GM19240 (cell line): Measurements from ENCODE around the gene CLMN.
"Not testable (repeated sequence)": the region's sequence is repeated elsewhere in the genome, so short reads cannot be mapped to it uniquely, and the experiment has no call there.

Experiments used
- DNase-seq: peaks from one replicate; pipeline ENCODE4 v3.0.0; 2011; ENCODE audit warnings: low spot score; ENCODE audit not compliant: insufficient read length

Gene CLMN

DNA sequence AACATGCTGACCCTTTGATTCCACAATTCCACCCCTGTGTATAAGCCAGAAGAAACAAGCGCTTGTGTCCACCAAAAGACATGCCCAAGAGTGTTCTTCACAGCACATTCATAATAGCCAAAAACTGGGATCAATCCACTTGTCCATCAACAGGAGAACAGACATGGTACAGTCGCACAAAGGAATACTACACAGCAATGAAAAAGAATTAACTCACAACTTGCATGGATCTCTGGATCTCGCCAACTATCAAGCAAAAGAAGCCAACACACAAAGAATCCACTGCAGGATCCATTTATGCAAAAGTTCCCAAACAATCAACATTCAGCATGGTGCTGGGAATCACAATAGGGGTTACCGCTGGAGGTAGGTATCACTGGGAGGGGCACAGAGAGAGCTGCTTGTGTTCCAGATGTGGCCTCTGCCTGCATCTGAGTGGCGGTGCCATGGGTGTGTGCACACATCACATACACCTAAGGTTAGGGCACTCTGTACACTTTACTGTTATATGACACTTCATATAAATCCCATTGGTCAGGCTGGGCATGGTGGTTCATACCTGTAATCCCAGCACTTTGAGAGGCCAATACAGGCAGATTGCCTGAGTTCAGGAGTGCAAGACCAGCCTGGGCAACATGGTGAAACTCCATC lies 30.9 kb downstream of the CLMN start:
- DNase-seq, result no peak

GRCh38 chr14:95287176-95287754 lies 32.4 kb downstream of the CLMN start:
- no peak for DNase-seq

- DNase-seq, result no peak
These were observed 33.1 kb downstream of the CLMN start for GRCh38 chr14:95286645-95287044.

GRCh38 chr14:95285566-95285965 lies 34.1 kb downstream of the CLMN start:
- no peak for DNase-seq

- not testable (repeated sequence) for DNase-seq
These were observed 35.9 kb downstream of the CLMN start for GRCh38 chr14:95283802-95284201.

- DNase-seq, result not testable (repeated sequence)
These were observed 36.7 kb downstream of the CLMN start for GRCh38 chr14:95282986-95283380.

- no peak for DNase-seq
These were observed 37.2 kb downstream of the CLMN start for GRCh38 chr14:95282354-95282985.

- DNase-seq, result no peak
These were observed 38.0 kb downstream of the CLMN start for GRCh38 chr14:95281560-95282176.

DNA sequence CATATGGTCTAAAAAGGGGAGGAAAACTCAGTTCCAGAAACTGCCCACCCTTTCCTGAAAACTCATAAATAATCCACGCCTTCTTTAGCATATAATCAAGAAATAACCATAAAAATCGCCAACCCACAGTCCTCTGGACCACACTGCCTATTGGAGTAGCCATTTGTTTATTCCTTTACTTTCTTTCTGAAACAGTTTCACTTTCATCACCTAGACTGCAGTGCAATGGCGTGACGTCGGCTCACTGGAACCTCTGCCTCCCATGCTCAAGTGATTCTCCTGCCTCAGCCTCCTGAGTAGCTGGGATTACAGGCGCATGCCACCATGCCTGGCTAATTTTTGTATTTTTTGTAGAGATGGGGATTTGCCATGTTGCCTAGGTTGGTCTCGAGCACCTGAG lies 44.2 kb downstream of the CLMN start:
- DNase-seq, result no peak

- no peak for DNase-seq
These were observed 44.8 kb downstream of the CLMN start for GRCh38 chr14:95274874-95275273.

DNA sequence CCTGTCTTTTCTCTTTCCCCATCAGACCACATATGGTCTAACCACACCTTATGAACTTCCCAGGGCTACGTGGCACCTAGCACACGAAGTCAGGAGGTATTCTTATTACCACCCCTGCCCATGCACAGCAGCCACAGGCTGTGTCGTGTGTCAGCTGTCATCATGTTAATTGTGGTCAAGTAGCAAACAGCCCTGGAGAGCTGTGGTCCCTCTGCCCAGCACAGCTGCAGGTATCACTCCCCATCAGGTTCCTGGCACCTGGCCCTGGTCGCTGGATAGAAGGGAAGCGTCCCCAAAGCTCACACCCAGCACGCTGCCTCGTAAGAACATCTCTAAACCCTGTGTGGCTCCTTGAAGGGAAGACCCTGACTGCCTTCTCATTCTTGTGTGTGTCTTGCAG lies 45.4 kb downstream of the CLMN start:
- no peak for DNase-seq

- DNase-seq, result no peak
These were observed 46.4 kb downstream of the CLMN start for GRCh38 chr14:95273001-95273978.

- DNase-seq, result no peak
These were observed 47.7 kb downstream of the CLMN start for GRCh38 chr14:95272057-95272456.

GRCh38 chr14:95270203-95270602 lies 49.5 kb downstream of the CLMN start:
- DNase-seq, result no peak

DNA sequence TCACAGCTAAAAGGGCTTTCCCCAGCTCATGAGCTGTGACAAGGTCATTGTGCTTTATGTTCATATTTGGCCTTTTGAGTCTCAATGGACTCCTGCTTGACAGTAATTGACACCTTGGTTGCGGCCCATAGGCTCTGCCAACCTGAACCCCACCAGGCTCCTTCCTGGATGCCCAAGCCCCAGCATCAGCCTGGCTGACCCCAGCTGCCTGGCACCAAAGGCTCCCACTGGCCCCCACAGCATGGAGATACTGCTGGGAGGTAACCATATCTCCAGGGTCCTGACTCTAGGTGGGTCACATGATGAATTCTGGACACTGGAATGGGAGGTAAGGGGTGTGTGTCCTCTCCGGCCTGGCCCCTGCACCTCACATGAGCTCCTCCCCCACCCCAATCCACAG lies 50.2 kb downstream of the CLMN start:
- DNase-seq, result no peak

DNA sequence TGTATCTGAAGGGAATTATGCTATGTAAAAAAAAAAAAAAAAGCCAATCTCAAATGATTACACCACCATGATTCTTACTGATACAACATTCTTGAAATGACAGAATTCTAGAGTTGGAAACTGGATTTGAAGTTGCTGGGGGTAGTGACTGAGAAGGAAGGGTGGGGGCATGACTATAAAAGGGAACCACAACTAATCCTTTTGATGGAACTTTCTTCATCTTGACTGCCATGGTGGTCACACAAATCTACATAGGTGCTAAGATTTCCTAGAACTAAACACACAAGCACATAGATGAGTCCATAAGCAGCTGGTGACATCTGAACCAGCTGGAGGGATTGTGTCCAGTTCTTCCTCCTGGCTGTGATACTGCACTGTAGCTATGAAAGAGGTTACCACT lies 51.4 kb downstream of the CLMN start:
- DNase-seq, result no peak

DNA sequence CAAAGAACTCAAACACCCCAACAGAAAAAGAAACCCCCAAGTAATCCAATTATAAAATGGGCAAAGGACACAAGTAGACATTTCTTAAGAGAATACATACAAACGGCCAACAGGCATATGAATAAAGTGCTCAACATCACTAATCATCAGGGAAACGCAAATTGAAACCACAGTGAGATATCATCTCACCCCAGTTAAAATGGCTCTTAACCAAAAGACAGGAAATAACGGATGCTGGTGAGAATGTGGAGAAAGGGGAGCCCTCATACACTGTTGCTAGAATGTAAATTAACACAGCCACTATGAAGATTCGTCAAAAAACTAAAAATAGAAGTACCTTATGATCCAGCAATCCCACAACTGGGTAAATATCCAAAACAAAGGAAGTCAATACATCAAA lies 52.4 kb downstream of the CLMN start:
- no peak for DNase-seq

GRCh38 chr14:95265106-95266094 lies 54.3 kb downstream of the CLMN start:
- DNase-seq, result peak; percentile 45

DNA sequence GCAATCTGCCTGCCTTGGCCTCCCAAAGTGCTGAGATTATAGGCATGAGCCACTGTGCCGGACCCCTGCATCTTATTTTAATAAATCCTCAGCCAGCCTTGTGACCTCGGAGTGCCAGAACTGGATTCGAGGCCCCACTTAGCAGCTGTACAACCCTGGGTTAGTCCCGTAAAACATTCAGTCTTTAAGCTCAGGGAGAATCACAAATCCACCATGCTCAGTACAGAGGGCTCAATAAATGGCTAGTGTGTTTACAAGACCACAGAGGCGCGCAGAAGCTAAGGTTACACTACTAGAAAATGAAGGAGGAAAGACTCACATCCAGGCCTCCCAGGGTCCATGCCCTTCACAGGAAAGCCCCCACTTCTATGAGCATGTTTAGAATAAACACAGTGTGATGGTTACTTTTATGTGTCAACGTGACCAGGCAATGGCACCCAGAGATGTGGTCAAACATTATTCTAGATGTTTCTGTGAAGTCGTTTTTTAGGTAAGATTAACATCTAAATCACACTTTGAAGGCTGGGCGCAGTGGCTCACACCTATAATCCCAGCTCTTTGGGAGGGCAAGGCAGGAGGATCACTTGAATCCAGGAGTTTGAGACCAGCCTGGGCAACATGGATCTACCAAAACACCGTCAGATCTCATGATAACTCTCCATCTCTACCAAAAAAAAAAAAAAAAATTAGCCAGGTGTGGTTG lies 55.3 kb downstream of the CLMN start:
- no peak for DNase-seq
